ENCODE measurements around the gene NCEH1.

GRCh38 chr3:172612871-172613678, 97.8 kb downstream of the NCEH1 start:
- TF ChIP-seq CTCF (IDR thresholded peaks at IDR 0.05) = no peak
- no peak for TF ChIP-seq POLR2AphosphoS5 (IDR thresholded peaks at IDR 0.05)
- TF ChIP-seq POLR2A (IDR thresholded peaks at IDR 0.05) = no peak
- TF ChIP-seq EP300 (IDR thresholded peaks at IDR 0.05) = no peak

All from sigmoid colon (tissue), 4 donors.